GM12892 (cell line): ENCODE measurements around the gene OCLN.

Experiments used
- POLR2A ChIP-seq: IDR thresholded peaks from 2 replicates; pipeline ENCODE4 v1.6.1; 2011; ENCODE audit warnings: low read depth, low read length, control low read depth
- POLR2AphosphoS5 ChIP-seq: IDR thresholded peaks from 2 replicates; pipeline ENCODE4 v1.6.1; 2011; ENCODE audit warnings: low read depth, low read length, control low read depth
- TAF1 ChIP-seq: IDR thresholded peaks from 2 replicates; pipeline ENCODE4 v1.6.1; 2011; ENCODE audit warnings: low read depth, mild to moderate bottlenecking, control low read depth, low read length, borderline replicate concordance

- TF ChIP-seq TAF1, result no peak
- no peak for TF ChIP-seq POLR2A
- no peak for TF ChIP-seq POLR2AphosphoS5
Observed at GRCh38 chr5:69485471-69485870, 7.1 kb upstream of the OCLN start.
